Measurements from ENCODE around the gene TNS1. TPM values are rescaled to one million over a fixed set of nuclear protein-coding genes. Genes with fewer than 3 reads are reported as not detected.

Gene TNS1
- polyA plus RNA-seq, 1 of the 3 experiments (the other 2 are of a cell fraction) = 12.1 TPM

DNA sequence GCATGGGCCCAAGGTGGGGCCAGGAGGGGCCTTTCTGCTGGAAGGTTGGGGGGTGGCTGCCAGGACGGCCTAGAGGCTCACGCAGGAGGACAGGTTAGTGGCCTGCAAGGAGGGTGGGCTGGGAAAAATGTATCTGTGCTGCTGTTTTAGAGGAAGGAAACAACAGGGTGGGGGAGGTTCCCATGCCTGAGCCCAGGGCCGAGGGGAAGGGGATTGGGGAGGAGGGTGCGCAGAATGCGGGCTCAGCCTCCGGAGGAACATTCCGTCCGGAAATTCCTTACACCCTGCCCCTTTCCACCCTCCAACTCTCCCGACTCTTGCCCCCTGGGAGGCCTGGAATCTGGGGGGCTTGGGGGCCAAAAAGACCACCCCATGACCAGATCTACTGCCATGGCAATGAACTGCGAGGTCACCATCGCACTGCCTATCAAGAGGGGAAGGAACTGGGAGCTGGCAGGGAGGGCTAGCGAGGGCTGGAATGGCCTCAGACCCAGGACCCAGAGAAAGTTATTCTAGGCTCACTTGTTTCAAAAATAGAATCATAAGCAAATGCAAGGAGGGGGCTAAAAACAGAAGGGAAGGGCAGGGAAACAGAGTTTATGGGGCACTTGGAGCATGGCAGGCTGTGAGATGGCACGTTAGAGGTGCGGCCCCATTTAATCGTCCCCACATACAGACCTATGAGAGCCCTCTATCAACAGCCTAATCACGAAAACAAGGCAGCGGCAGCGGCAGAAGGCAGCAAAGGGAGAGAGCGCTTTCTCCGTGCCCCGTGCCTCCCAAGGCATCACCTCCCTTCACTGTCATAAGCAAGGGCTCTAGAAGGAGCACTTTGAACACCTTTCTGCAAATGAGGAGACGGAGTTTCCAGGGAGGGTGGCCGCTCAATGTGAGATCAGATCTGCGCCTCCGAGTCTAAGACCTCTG is 90.4 kb downstream of the TNS1 start:
- H4K20me1 ChIP-seq (ENCODE audit: insufficient read depth) = peaks cover 61% of the 10 kb centered on the region
- H3K79me2 ChIP-seq (ENCODE audit: insufficient read depth) = peaks cover 97% of the 10 kb centered on the region
- CTCF ChIA-PET = interaction anchor here (0.9 to 3.6 kb wide), 4 partner anchors 14 to 124 kb away, joined by 3 to 13 read pairs (median 4); no protein-coding TSS in a partner anchor

DNA sequence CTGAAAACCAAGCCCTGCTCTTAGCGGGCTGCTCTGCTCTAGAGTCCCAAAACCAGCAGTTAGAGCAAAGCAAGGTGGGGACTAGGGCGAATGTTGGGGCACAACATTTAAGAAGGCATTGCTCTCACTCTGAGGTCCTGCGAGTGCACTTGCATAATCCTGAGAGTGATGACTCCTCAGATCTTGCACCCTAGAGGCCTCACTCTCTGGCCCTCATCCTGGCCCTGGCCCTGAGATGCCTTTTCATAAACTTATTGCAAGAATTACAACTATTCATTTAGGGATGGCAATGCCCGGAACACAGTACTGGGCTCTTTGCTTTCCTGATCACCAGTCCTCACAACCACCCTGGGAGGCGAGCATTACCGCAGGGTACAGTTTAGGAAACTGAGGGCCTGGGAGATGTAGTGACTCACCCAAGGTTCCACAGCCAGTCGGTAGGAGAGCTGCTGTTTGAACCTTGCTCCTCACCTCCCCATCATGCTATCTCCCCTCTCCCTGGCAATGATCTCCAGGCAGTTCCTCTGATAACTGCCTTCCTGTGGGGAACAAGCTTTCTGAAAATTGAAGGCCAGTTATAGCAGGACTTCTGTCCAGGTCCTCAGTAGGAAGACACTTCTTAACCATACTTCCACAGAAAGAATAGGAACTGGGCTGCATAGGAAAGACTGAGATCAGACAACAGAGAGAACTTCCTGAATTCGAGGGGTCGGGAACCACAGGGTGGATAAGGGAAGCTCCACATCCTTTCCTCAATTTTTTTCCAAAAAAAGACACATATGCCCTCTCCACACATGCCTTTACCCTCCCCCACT is 91.3 kb downstream of the TNS1 start:
- Histone ChIP-seq H3K27me3 (ENCODE audit: insufficient read depth) (no peaks in the 10 kb centered on the region), H3K4me2 (no peak overlapping the region; the same call in 1 of the 2 replicates), H3K4me3 (ENCODE audit: low read depth in 2 of 2, low read length in 1 of 2) (no peak overlapping the region), H3K36me3 (replicated peaks in 1 of 2; ENCODE audit: control insufficient read depth in 1 of 2, insufficient read depth in 2 of 2, low read length in 1 of 2) (peaks cover 3 to 30% of the 10 kb centered on the region in 2 experiments), H2AFZ (ENCODE audit: low read depth) (no peak overlapping the region), H3F3A (replicated peaks; ENCODE audit: insufficient read depth) (peaks cover 4% of the 10 kb centered on the region), H3K9me3 (no peaks in the 10 kb centered on the region), H3K27ac (ENCODE audit: low read depth in 2 of 2, low read length in 1 of 2) (peak overlapping the region in 1 of 2 experiments; percentile 76; a peak in 1 of 4 replicates), H3K79me2 (ENCODE audit: insufficient read depth) (peaks cover 97% of the 10 kb centered on the region), H4K20me1 (ENCODE audit: insufficient read depth) (peaks cover 66% of the 10 kb centered on the region), H3K9me2 (no peaks in the 10 kb centered on the region), H3K9ac (no peak overlapping the region), H3K4me1 (ENCODE audit: control insufficient read depth in 1 of 2, insufficient read depth in 2 of 2, low read depth in 1 of 2, low read length in 1 of 2) (peaks cover 19 to 66% of the 10 kb centered on the region in 2 experiments; a peak in 2 of 4 replicates)
- ChIA-PET CTCF (interaction anchor here (0.6 to 3.8 kb wide), 7 partner anchors 13 to 126 kb away, joined by 3 to 13 read pairs (median 5); no protein-coding TSS in a partner anchor), POLR2A (interaction anchor here (1.4 kb wide), 1 partner anchor 24 kb away, joined by 6 read pairs; no protein-coding TSS in a partner anchor)
- TF ChIP-seq, protein P1, sequence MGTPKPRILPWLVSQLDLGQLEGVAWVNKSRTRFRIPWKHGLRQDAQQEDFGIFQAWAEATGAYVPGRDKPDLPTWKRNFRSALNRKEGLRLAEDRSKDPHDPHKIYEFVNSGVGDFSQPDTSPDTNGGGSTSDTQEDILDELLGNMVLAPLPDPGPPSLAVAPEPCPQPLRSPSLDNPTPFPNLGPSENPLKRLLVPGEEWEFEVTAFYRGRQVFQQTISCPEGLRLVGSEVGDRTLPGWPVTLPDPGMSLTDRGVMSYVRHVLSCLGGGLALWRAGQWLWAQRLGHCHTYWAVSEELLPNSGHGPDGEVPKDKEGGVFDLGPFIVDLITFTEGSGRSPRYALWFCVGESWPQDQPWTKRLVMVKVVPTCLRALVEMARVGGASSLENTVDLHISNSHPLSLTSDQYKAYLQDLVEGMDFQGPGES (IDR thresholded peaks at IDR 0.05; ENCODE audit: low read depth, low read length) = no peak
- no peak for TF ChIP-seq GATA2 (CRISPR knock-in tag; IDR thresholded peaks at IDR 0.05)
- no peak for TF ChIP-seq RAD21 (IDR thresholded peaks at IDR 0.05; ENCODE audit: low read length)
- TF ChIP-seq POLR2AphosphoS5 (IDR thresholded peaks at IDR 0.05; ENCODE audit: low read depth, low read length) = no peak
- no peak for TF ChIP-seq MEF2A (IDR thresholded peaks at IDR 0.05; ENCODE audit: borderline replicate concordance, low read depth)
- no peak for TF ChIP-seq FOXM1 (IDR thresholded peaks at IDR 0.05; ENCODE audit: low read depth)
- no peak for TF ChIP-seq CTCF (IDR thresholded peaks at IDR 0.05)
- TF ChIP-seq PBX3 (IDR thresholded peaks at IDR 0.05) = no peak
- TF ChIP-seq NFIC (IDR thresholded peaks at IDR 0.05; ENCODE audit: borderline replicate concordance) = no peak
- no peak for DNase-seq
- 84% methylated on average over 7 of the region's 9 CpGs for WGBS (ENCODE audit: low lambda C conversion rate)

More for the DNA sequence above, 90.4 kb downstream of the TNS1 start:
- Histone ChIP-seq H3K4me3 (ENCODE audit: low read depth in 2 of 2, low read length in 1 of 2) (no peak overlapping the region), H3K9me2 (no peaks in the 10 kb centered on the region), H3K27me3 (ENCODE audit: insufficient read depth) (no peaks in the 10 kb centered on the region), H3K9ac (no peak overlapping the region), H3K4me1 (ENCODE audit: control insufficient read depth in 1 of 2, insufficient read depth in 2 of 2, low read depth in 1 of 2, low read length in 1 of 2) (peaks cover 19 to 61% of the 10 kb centered on the region in 2 experiments; a peak in 2 of 4 replicates), H2AFZ (ENCODE audit: low read depth) (no peak overlapping the region), H3K4me2 (no peak overlapping the region), H3K9me3 (no peaks in the 10 kb centered on the region), H3K27ac (ENCODE audit: low read depth in 2 of 2, low read length in 1 of 2) (peak overlapping the region in 1 of 2 experiments; percentile 18; a peak in 1 of 4 replicates), H3F3A (replicated peaks; ENCODE audit: insufficient read depth) (no peaks in the 10 kb centered on the region), H3K36me3 (replicated peaks in 1 of 2; ENCODE audit: control insufficient read depth in 1 of 2, insufficient read depth in 2 of 2, low read length in 1 of 2) (peaks cover 3 to 26% of the 10 kb centered on the region in 2 experiments)
- POLR2A ChIA-PET = no interaction called here
- no peak for DNase-seq
- WGBS (ENCODE audit: low lambda C conversion rate) = 90% methylated on average over 25 of the region's 25 CpGs
- TF ChIP-seq ZBTB33 (IDR thresholded peaks at IDR 0.05; ENCODE audit: borderline replicate concordance, low read depth) (no peak), TAF1 (IDR thresholded peaks at IDR 0.05; ENCODE audit: borderline replicate concordance, low read depth, low read length) (no peak), SIN3A (IDR thresholded peaks at IDR 0.05; ENCODE audit: borderline replicate concordance, low read depth, low read length) (no peak), RXRA (IDR thresholded peaks at IDR 0.05; ENCODE audit: borderline replicate concordance, low read depth) (no peak)
- TF ChIP-seq, protein P1 (IDR thresholded peaks at IDR 0.05; ENCODE audit: low read depth, low read length) = no peak
